GM23248 (cell line): ENCODE data around the gene APCDD1. TPM values are rescaled to one million over a fixed set of nuclear protein-coding genes. Genes with fewer than 3 reads are reported as not detected.

Experiments used
- DNase-seq: peaks from one replicate; pipeline ENCODE4 v3.0.0-alpha.2; 2015
- H2AFZ ChIP-seq: fragments of 200-600 bp; sonication (generic); 2 replicates; pipeline ENCODE4 v1.6.1; 2016; ENCODE audit warnings: antibody characterized with exemption
- H3F3A ChIP-seq: fragments of 200-600 bp; sonication (generic); 2 replicates; pipeline ENCODE4 v1.6.1; 2016; ENCODE audit warnings: mild to moderate bottlenecking, antibody characterized with exemption, mixed run types; ENCODE audit not compliant: insufficient read depth
- H3K27ac ChIP-seq: fragments of 200-600 bp; sonication (generic); 2 replicates; pipeline ENCODE4 v1.5.1; 2016; ENCODE audit warnings: mild to moderate bottlenecking
- H3K27me3 ChIP-seq: fragments of 200-600 bp; sonication (generic); replicated peaks from 2 replicates; pipeline ENCODE4 v1.6.1; 2016; ENCODE audit warnings: mild to moderate bottlenecking; ENCODE audit not compliant: insufficient read depth
- H3K36me3 ChIP-seq: fragments of 200-600 bp; sonication (generic); 2 replicates; pipeline ENCODE4 v1.6.1; 2016; ENCODE audit warnings: low read depth, mild to moderate bottlenecking
- H3K4me1 ChIP-seq: fragments of 200-600 bp; sonication (generic); 2 replicates; pipeline ENCODE4 v1.6.1; 2016; ENCODE audit warnings: mild to moderate bottlenecking; ENCODE audit not compliant: insufficient read depth
- H3K4me2 ChIP-seq: fragments of 200-600 bp; sonication (generic); one replicate; pipeline ENCODE4 v1.6.1; 2016; ENCODE audit warnings: mild to moderate bottlenecking; ENCODE audit not compliant: unreplicated experiment
- H3K4me3 ChIP-seq: fragments of 200-600 bp; sonication (generic); 2 replicates; pipeline ENCODE4 v1.5.1; 2016; ENCODE audit warnings: mild to moderate bottlenecking
- H3K79me2 ChIP-seq: fragments of 200-600 bp; sonication (generic); 2 replicates; pipeline ENCODE4 v1.6.1; 2016; ENCODE audit warnings: mild to moderate bottlenecking; ENCODE audit not compliant: insufficient read depth
- H3K9ac ChIP-seq: fragments of 200-600 bp; sonication (generic); 2 replicates; pipeline ENCODE4 v1.6.1; 2016; ENCODE audit warnings: mild to moderate bottlenecking
- H3K9me2 ChIP-seq: fragments of 200-600 bp; sonication (generic); 2 replicates; pipeline ENCODE4 v1.6.1; 2016; ENCODE audit warnings: mixed run types, mild to moderate bottlenecking, moderate library complexity; ENCODE audit not compliant: insufficient read depth
- H3K9me3 ChIP-seq: fragments of 200-600 bp; sonication (generic); one replicate; pipeline ENCODE4 v1.6.1; 2017; ENCODE audit warnings: low read depth
- H4K20me1 ChIP-seq: fragments of 200-600 bp; sonication (generic); 2 replicates; pipeline ENCODE4 v1.6.0; 2016; ENCODE audit not compliant: insufficient read depth
- EZH2 ChIP-seq: fragments of 200-600 bp; sonication (generic); IDR thresholded peaks from 2 replicates; pipeline ENCODE4 v1.6.1; 2018; ENCODE audit warnings: antibody characterized with exemption, mild to moderate bottlenecking; ENCODE audit not compliant: insufficient read depth, poor library complexity, severe bottlenecking
- EZH2phosphoT487 ChIP-seq: fragments of 200-600 bp; sonication (generic); IDR thresholded peaks from 2 replicates; pipeline ENCODE4 v1.6.1; 2018; ENCODE audit warnings: antibody characterized with exemption, moderate library complexity, mild to moderate bottlenecking, low read depth; ENCODE audit not compliant: insufficient read depth
- WGBS, 2 experiments: methylation state at CpG; one replicate each; pipeline ENCODE4 v1.1.6; 2015 to 2017; ENCODE audit warnings: low lambda C conversion rate in 2 of 2, low coverage in 1 of 2; ENCODE audit errors: missing lambda C conversion rate in 2 of 2; 5-methylcytosine and 5-hydroxymethylcytosine counted together
- in situ Hi-C: fragments of 300-500 bp; cut with MboI; formaldehyde crosslinking; loops from 2 replicates; pipeline ENCODE4 v1.15.0; 2020
- polyA plus RNA-seq: library from polyadenylated mRNA; unstranded; fragments of >200 nt; fragmentation: Nextera tagmentation; extraction: Ambion mirVana; gene quantifications from 2 replicates; pipeline ENCODE4 v1.2.1, GENCODE V29; 2016
- total RNA-seq: library from RNA; depleted of rRNA; stranded (reverse); fragments of >200 nt; shearing (Covaris generic); gene quantifications from 2 replicates; pipeline ENCODE4 v1.2.3, GENCODE V29; 2014; rRNA removed

APCDD1 gene
- not detected in 2 replicates for total RNA-seq
- polyA plus RNA-seq = 0.30 TPM in 1 of 2 replicates, not detected in the other

DNA sequence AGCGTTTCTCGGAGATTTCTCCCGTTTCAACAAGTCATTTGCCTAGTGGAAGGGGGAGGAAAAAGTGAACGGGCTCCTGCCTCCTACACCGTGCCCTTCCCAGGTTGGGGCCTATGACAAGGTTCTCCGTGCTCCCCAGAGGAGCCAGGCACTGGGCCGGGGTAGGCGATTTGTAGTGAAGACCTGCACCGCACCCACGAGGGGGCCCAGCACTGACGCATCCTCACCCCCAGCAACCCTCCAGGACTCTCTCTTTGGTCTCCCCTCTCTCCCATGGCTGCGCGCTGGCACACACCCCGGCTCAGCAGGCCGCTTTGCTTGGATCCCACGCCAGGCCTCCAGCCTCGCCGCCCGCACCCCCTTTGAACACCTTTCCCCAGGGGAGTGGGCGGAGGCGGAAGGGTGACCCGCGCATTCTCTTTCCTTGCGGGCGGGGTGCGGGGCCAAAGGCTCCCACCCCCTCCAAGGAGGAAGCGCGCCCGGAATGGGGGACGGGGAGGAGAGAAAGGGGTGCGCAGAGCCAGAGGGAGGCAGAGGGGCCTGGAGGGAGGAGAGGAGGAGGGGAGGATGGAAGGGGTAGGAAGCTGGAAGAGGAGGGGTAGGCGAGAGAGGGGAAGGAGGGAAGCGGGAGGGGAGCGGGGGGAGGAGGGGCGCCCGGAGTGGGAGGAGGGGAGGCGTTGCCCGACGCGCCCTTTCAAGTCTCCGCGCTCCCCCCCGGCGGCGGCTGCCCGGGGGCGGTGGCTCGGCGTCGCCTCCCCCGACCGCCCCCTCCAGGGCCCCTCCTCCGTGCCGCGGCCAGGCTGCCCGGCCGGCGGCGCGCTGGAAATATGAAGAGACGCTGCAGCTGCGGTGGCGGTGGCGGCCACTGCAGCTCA, at the start of gene APCDD1:
Gene APCDD1, plus strand, starts transcription at position 830 of the 875 bp plus-strand sequence. CDS start 347 bp downstream, outside the sequence.
- H3K27me3 ChIP-seq = peaks cover 55% of the 10 kb centered on the region
- no peak for TF ChIP-seq EZH2phosphoT487
- TF ChIP-seq EZH2 = no peak
- DNase-seq = peak; percentile 55
- in situ Hi-C loops = no loop called here
- no peaks in the 10 kb centered on the region for H4K20me1 ChIP-seq
- H3K79me2 ChIP-seq = no peaks in the 10 kb centered on the region
- H2AFZ ChIP-seq = peak within 1 kb of the TSS; percentile 43
- no peaks in the 10 kb centered on the region for H3F3A ChIP-seq
- no peaks in the 10 kb centered on the region for H3K9me3 ChIP-seq
- peak within 1 kb of the TSS; percentile 69 for H3K4me2 ChIP-seq
- no peak within 1 kb of the TSS for H3K27ac ChIP-seq
- H3K4me3 ChIP-seq = peak within 1 kb of the TSS; percentile 64
- WGBS, 2 experiments = 10 to 19% methylated on average over 30 to 54 of the region's 64 CpGs
- no peaks in the 10 kb centered on the region for H3K36me3 ChIP-seq
- H3K9ac ChIP-seq = no peak within 1 kb of the TSS
- no peaks in the 10 kb centered on the region for H3K9me2 ChIP-seq
- H3K4me1 ChIP-seq = no peaks in the 10 kb centered on the region

DNA sequence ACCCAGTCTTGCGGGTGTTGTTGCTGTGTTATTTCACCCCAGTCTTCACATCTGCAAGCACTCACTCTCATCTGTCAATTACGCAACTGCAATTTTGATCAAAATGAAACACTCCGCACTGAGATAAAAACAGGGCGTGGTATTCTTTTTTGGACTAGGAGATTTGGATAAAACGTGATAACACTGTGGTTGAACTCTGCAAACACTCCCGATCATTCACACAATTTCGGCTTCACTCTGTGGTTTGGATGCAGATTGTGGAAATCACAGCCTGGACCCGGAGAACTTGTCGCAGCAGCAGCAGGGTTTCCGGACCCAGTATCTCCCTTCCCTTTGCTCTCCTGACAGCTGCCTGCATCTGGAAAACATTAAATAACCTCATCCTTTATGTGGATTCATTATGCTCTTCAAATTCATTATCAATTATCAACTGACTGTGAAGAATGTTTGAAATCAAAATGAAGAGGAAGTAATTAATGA, 49.4 kb upstream of the APCDD1 start:
- Histone ChIP-seq H3K36me3 (no peaks in the 10 kb centered on the region), H3K27me3 (0 out of 2 replicates have a peak, but pooled peaks cover 10% of the 10 kb centered on the region), H3K9me3 (no peaks in the 10 kb centered on the region), H2AFZ (0 out of 2 replicates have a peak overlapping the region, but pooled peaks have one; percentile 8), H3K4me3 (peak overlapping the region; percentile 39), H4K20me1 (no peaks in the 10 kb centered on the region), H3K79me2 (no peaks in the 10 kb centered on the region), H3K27ac (no peak overlapping the region), H3K9ac (no peak overlapping the region), H3K4me1 (peaks cover 6% of the 10 kb centered on the region; the same call in 1 of the 2 replicates), H3K4me2 (peak overlapping the region; percentile 50), H3K9me2 (no peaks in the 10 kb centered on the region), H3F3A (no peaks in the 10 kb centered on the region)
- WGBS, 2 experiments = 6 to 9% methylated on average over 10 of the region's 10 CpGs
- TF ChIP-seq EZH2phosphoT487 = no peak
- no peak for TF ChIP-seq EZH2
- in situ Hi-C loops = no loop called here
- DNase-seq = peak; percentile 13

DNA sequence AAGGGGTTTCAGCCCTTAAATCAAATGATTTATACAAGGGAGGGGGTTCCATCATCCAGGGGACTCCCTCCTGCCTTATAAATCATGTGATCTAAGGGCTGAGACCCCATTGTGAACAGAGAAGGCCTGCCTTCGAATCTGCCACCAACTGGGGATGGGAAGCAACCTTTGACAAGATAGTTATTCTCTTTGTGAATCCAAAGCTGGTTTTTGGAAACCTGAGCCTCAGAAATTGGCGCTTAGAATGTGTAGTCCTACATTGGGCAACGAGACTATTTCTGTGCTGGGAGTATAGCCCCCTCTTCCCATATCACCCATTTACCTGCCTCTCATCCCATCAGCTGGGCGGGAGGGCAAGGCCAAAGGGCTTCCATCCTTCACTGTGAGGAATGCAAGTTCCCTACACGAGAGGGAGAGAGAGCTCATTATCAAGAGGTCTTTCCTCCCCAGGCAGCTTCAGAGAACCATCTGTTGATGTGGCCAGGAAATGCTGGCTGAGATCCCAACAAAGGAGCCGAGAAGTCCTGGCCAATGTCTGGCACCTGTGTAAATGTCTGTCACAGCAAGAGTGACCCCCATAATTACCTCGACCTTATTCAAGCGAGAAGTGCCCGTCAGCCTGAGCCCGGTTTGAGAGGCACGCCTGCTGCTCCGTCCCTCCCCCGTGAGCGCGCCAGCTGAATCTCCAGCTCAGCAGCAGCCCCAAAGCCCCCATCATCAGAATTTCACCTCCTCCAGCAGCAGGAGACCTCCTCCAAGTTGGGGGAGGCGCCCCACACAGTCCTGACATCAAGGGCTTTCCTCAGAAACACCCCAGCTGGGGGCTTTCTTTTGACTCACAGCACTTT, 48.4 kb upstream of the APCDD1 start:
- H2AFZ ChIP-seq = no peak overlapping the region
- H4K20me1 ChIP-seq = no peaks in the 10 kb centered on the region
- in situ Hi-C loops = no loop called here
- no peak overlapping the region for H3K27ac ChIP-seq
- DNase-seq = no peak
- H3K4me2 ChIP-seq = no peak overlapping the region
- H3K4me1 ChIP-seq = peaks cover 6% of the 10 kb centered on the region; the same call in 1 of the 2 replicates
- no peaks in the 10 kb centered on the region for H3K79me2 ChIP-seq
- H3K27me3 ChIP-seq = 0 out of 2 replicates have a peak, but pooled peaks cover 10% of the 10 kb centered on the region
- TF ChIP-seq EZH2 (no peak), EZH2phosphoT487 (no peak)
- H3K4me3 ChIP-seq = no peak overlapping the region
- no peaks in the 10 kb centered on the region for H3K9me3 ChIP-seq
- H3K9me2 ChIP-seq = no peaks in the 10 kb centered on the region
- H3K9ac ChIP-seq = no peak overlapping the region
- H3F3A ChIP-seq = no peaks in the 10 kb centered on the region
- WGBS, 2 experiments = 85 to 86% methylated on average over 16 of the region's 16 CpGs
- H3K36me3 ChIP-seq = no peaks in the 10 kb centered on the region

DNA sequence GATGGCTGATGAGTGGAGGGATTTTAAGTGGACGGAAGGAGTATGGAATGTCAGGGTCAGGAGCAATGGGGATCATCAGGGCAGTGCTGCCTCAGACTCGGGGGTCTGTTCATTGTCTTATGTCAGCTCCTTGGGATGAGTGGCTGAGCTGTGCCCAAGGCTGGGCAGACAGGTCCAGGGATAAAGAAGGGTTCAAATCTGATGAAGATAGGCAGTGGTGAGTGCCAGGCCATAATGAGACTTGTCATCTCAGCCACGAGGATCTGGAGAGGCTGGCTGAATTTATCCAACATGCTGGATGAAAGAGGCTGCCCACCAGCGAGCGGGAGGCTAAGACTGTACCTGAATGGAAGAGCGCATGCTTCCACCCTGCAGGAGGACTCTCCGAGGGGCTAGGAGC, 46.3 kb upstream of the APCDD1 start:
- Histone ChIP-seq H3K27me3 (0 out of 2 replicates have a peak, but pooled peaks cover 10% of the 10 kb centered on the region), H3K36me3 (no peaks in the 10 kb centered on the region), H3K27ac (no peak overlapping the region), H3F3A (no peaks in the 10 kb centered on the region), H4K20me1 (no peaks in the 10 kb centered on the region), H3K4me3 (no peak overlapping the region), H3K79me2 (no peaks in the 10 kb centered on the region), H3K4me2 (no peak overlapping the region), H3K4me1 (peaks cover 6% of the 10 kb centered on the region; the same call in 1 of the 2 replicates), H3K9me3 (no peaks in the 10 kb centered on the region), H3K9ac (no peak overlapping the region), H2AFZ (no peak overlapping the region), H3K9me2 (no peaks in the 10 kb centered on the region)
- no peak for DNase-seq
- TF ChIP-seq EZH2 = no peak
- no peak for TF ChIP-seq EZH2phosphoT487
- 73 to 79% methylated on average over 7 of the region's 7 CpGs for WGBS, 2 experiments
- in situ Hi-C loops = no loop called here
